HFFc6 (cell line): ENCODE data around the gene KLC4. TPM values are rescaled to one million over a fixed set of nuclear protein-coding genes. Genes with fewer than 3 reads are reported as not detected.

Source experiments
- DNase-seq: peaks from one replicate; pipeline ENCODE4 v3.0.0-alpha.2; 2018
- H3K27ac Mint-ChIP-seq: 2 replicates; pipeline ENCODE4 v1.8.0; 2020; ENCODE audit warnings: mild to moderate bottlenecking, mixed read lengths
- H3K27me3 Mint-ChIP-seq: 2 replicates; pipeline ENCODE4 v1.8.0; 2021; ENCODE audit warnings: mild to moderate bottlenecking, moderate library complexity, mixed read lengths; ENCODE audit not compliant: insufficient read depth
- H3K36me3 Mint-ChIP-seq: 2 replicates; pipeline ENCODE4 v1.8.0; 2021; ENCODE audit warnings: low read depth, mixed read lengths
- H3K4me1 Mint-ChIP-seq: 2 replicates; pipeline ENCODE4 v1.8.0; 2020; ENCODE audit warnings: low read depth, mixed read lengths
- H3K4me3 Mint-ChIP-seq: 2 replicates; pipeline ENCODE4 v1.8.0; 2020; ENCODE audit warnings: mild to moderate bottlenecking, moderate library complexity, mixed read lengths
- H3K9me3 Mint-ChIP-seq: 2 replicates; pipeline ENCODE4 v1.8.0; 2020; ENCODE audit warnings: mild to moderate bottlenecking, mixed read lengths
- CTCF ChIP-seq: fragments of 200-600 bp; sonication (generic); IDR thresholded peaks from 2 replicates; pipeline ENCODE4 v1.5.0; 2021; ENCODE audit warnings: antibody characterized with exemption, mild to moderate bottlenecking
- total RNA-seq, 6 experiments: library from RNA; stranded (reverse); fragmentation: NEBNext Ultra II Directional; extraction: Animal tissue kit (Norgen Biotek cat#: 25700); gene quantifications; 2 replicates in 1 of 6; 3 replicates in 5 of 6; pipeline ENCODE4 v1.2.3, GENCODE V29; 2021

KLC4 gene
- total RNA-seq, 6 experiments from 2014 or later: 10.7 to 12.6 (median 11.8) TPM

- peaks cover 80% of the 10 kb centered on the region for H3K4me1 Mint-ChIP-seq
- peak overlapping the region; percentile 97 for H3K27ac Mint-ChIP-seq
- H3K36me3 Mint-ChIP-seq: peaks cover 4% of the 10 kb centered on the region; the same call in 1 of the 2 replicates
- no peak for TF ChIP-seq CTCF
- DNase-seq: no peak
- H3K9me3 Mint-ChIP-seq: no peaks in the 10 kb centered on the region
- H3K27me3 Mint-ChIP-seq: peaks cover 4% of the 10 kb centered on the region
- H3K4me3 Mint-ChIP-seq: peak overlapping the region; percentile 74
Observed at GRCh38 chr6:43123461-43124314, 64.3 kb downstream of the KLC4 start.

GRCh38 chr6:43124481-43124880 lies 65.0 kb downstream of the KLC4 start:
- H3K36me3 Mint-ChIP-seq: peaks cover 4% of the 10 kb centered on the region; the same call in 1 of the 2 replicates
- H3K27ac Mint-ChIP-seq: peak overlapping the region; percentile 97; the same call in 1 of the 2 replicates
- no peak for DNase-seq
- H3K27me3 Mint-ChIP-seq: peaks cover 4% of the 10 kb centered on the region
- TF ChIP-seq CTCF: no peak
- peaks cover 86% of the 10 kb centered on the region for H3K4me1 Mint-ChIP-seq
- no peaks in the 10 kb centered on the region for H3K9me3 Mint-ChIP-seq
- H3K4me3 Mint-ChIP-seq: no peak overlapping the region

Other genes with a start within 250 kb of the KLC4 start
- gene RPL7L1, start 180.0 kb upstream of the KLC4 start, total RNA-seq: 100 to 1,000 TPM in 4 of 6 experiments, 10 to 100 TPM in 2; 94.6 to 110 (median 105) TPM
- gene PTCRA, start 143.6 kb upstream of the KLC4 start, total RNA-seq: not detected
- 10 to 100 TPM; 38.0 to 51.7 (median 42.5) TPM for gene CNPY3, start 130.2 kb upstream of the KLC4 start, total RNA-seq
- under 1 TPM in 5 of 6 experiments, not detected in 1; 0.16 to 0.24 (median 0.20) TPM for gene GNMT, start 98.9 kb upstream of the KLC4 start, total RNA-seq
- gene PEX6, start 80.5 kb upstream of the KLC4 start, total RNA-seq: 10 to 100 TPM; 20.3 to 31.7 (median 22.4) TPM
- 10 to 100 TPM; 37.7 to 50.7 (median 43.4) TPM for gene PPP2R5D, start 75.1 kb upstream of the KLC4 start, total RNA-seq
- gene MEA1, start 45.7 kb upstream of the KLC4 start, total RNA-seq: 100 to 1,000 TPM; 114 to 132 (median 118) TPM
- 10 to 100 TPM; 41.6 to 51.2 (median 45.9) TPM for gene KLHDC3, start 45.4 kb upstream of the KLC4 start, total RNA-seq
- 100 to 1,000 TPM in 2 of 6 experiments, 10 to 100 TPM in 4; 85.0 to 101 (median 96.4) TPM for gene RRP36, start 38.0 kb upstream of the KLC4 start, total RNA-seq
- gene CUL7, start 5.8 kb upstream of the KLC4 start, total RNA-seq: 10 to 100 TPM; 33.7 to 50.3 (median 37.0) TPM
- gene MRPL2, start 197 bp upstream of the KLC4 start, total RNA-seq: 10 to 100 TPM; 52.6 to 62.9 (median 58.7) TPM
- 100 to 1,000 TPM in 1 of 6 experiments, 10 to 100 TPM in 5; 62.8 to 115 (median 66.7) TPM for gene PTK7, start 16.7 kb downstream of the KLC4 start, total RNA-seq
- 10 to 100 TPM; 37.4 to 49.7 (median 39.3) TPM for gene SRF, start 111.6 kb downstream of the KLC4 start, total RNA-seq
- gene CUL9, start 122.6 kb downstream of the KLC4 start, total RNA-seq: 10 to 100 TPM; 15.4 to 19.9 (median 18.6) TPM
- 10 to 100 TPM; 38.3 to 56.3 (median 49.1) TPM for gene DNPH1, start 169.8 kb downstream of the KLC4 start, total RNA-seq
- not detected for gene TTBK1, start 183.8 kb downstream of the KLC4 start, total RNA-seq
- not detected for gene SLC22A7, start 238.6 kb downstream of the KLC4 start, total RNA-seq
- not detected for gene CRIP3, start 249.2 kb downstream of the KLC4 start, total RNA-seq